Left hindlimb (tissue), 1 donor: ENCODE results near the gene VGLL4.
A peak's percentile ranks its signal among the peaks of the same experiment; 100 is the strongest.

Source experiments
- DNase-seq: peaks from one replicate; pipeline ENCODE4 v3.0.0-alpha.2; 2018

Gene VGLL4

DNA sequence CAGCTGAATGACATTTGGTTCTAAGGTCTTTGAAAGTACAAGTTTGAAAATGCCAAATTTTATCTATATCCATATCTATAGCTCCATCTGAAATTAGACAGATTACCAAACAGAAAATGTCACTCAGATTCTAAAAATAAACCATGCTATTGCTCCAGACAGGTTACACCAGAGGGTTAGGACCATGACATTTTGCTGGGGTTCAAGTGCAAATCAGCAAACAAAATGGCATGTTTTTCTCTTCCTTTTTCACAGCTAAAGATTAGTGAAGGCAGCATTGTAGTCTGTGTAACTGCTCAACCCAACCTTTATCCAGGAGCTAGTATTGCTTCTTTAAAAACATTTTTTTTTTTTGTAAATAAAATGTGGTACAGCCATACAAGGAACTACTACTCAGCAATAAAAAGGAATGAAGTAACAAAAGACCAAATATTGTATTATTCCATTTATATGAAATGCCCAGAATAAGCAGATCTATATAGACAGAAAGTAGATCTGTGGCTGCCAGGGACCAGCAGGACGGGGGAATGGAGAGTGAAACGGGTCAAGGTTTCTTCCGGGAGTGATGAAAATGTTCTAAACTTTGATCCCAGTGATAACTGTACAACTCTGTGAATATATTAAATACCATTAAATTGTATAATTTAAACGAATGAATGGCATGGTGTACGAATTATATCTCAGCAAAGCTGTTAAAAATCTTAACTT is 18.2 kb downstream of the VGLL4 start:
- no peak for DNase-seq

DNA sequence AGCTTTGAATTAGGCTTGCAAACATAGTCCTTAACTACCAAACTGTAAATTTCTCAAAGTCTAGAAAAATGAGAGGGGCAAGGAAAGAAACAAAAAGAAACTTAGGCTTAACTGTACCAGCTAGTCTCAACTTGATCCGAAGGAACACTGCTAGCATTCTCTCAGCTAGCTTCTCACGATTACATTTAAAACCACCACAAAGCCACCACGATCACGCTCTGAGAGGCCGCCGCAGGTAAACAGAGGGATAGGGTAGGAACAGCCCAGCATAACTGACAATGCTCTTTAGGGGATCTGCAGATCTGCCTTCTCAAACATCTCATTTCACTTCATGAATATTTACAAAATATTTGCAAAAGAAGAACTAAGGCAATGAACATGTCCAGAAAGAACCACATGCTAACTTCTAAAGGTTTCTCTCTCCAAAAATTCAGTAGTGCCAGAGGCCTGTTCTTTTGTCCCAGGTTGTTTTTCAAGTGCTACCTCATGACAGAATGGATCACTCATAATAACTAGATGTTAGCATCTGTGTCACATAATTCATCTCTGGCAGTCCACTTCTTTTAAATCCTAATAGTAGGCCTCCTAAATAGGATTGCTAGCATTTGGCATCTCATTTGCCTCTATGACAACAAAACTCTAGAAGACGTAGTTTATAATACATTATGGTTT is 18.9 kb downstream of the VGLL4 start:
- no peak for DNase-seq

DNA sequence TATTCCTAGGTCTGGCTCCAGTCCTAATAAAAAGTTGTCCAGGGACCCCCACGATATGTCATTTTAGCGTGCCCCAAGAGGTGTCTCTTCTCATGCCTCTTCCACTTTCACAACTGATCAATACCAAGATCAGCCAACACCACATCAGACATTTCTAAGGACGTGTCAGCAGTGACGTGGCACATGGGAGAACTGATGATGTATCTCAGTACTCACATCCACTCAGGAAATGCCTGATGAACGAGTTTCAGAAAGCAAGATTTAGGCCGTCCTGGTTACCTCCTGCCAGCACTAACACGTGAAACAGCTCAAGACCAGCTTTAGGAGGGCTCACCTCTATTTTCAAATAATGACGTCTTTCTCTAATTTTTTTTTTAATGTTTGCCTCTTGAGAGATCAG is 19.6 kb downstream of the VGLL4 start:
- DNase-seq, result no peak

DNA sequence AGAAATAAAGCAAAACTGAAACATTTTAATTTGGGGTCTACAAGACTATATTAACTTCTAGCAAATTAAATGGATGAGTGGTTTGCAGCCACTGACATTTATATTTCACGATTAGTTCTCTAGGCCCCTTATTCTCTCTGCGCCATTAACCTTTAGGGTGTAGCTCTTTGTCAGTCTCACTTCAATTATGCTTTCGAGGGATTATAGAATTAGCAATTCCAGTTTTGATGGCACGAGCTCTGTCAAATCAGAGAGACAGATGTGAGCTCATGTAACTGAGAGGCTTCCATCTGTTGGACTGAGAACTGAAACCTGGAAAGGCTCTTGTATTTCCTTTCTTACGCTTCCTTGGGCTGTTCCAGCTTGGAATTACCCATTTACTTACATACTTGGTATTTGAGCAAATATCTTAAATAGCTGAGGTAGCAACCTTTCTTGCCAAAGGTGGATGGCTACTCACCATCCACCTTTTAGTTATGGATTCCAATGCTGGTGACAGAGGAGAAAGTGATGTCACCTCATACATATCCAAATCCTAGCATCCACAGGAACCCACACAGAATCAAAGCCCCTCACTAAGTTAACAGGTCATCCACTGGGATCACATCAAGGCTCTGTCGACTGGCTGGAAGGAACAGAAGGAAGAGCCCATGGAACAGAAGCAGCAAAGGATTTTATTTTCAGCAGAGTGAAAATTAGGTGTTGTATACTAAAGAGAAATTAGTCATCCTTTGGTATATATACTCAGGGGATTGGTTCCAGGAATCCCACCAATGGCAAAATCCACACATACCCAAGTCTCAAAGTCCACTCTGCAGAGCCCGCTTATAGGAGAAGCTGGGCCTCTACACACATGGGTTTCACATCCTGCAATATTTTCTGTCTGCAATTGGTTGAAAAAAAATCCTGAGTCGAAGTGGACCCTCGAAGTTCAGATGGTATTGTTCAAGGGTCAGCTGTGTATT is 20.8 kb downstream of the VGLL4 start:
- DNase-seq, result no peak

DNA sequence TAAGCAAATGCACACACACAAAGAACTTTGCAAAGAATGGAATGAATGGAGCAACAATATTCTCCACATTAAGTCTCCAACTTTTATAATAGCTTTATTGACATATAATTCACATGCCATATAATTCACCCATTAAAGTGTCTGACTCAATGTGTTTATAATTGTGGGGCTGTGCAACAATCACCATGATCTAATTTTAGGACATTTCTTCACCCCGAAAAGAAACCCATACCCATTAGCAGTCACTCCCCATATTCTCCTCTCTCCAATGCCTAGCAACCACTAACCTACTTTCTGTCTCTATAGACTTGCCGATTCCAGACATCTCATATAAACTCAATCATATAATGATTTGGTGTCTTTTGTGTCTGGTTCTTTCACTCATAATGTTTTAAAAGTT is 22.6 kb downstream of the VGLL4 start:
- DNase-seq, result no peak

DNA sequence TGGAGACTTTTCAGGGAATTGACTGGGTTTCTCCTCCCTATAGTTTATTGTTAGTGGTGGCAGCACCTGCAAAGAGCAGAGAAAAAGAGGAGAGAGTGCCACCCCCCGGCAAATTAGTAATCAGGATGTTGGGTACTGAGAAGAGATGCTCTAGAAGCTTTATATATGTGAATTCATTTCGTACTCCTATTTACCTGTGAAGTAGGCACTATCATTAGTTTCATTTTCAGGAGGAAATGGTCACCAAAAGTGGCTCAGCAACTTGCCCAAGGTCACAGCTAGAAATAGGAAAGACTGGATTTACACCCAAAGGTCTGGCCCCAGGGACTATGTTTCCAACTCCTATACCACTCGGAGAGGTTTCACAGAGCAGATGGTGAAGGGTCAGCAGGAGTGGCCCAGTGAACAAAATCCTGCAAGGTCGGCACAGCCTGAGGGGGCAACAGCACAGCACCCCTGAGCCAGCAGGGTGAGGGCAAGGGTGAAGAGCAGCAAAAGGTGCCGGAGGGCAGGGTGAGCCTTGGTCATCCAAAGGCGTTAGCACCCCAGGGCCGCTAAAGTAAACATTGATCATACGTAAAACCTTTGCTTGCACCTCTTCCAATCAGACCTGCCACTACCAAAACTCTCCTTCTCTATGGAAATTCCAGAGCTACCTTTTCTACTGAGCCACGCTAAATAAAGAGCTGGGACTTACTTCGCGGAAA is 23.6 kb downstream of the VGLL4 start:
- DNase-seq, result no peak

DNA sequence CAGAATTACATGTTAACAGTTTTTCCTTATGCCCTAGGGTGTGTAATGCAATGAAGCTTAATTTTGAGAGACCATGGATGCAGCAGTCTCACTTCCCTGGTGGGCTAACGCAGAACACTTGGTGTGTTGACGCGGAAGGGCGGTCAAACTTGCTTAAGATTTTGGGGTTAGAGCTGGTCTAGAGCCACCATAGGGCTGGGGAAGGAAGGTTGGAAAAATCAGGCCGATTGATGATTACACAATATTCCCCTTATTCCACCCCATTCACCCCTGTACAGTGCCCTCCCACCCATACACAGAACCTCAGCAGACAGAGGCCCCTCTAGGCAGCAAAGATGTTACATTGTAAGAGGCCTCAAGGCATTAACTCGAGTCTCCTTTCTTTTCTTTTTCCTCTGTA is 24.3 kb downstream of the VGLL4 start:
- no peak for DNase-seq

DNA sequence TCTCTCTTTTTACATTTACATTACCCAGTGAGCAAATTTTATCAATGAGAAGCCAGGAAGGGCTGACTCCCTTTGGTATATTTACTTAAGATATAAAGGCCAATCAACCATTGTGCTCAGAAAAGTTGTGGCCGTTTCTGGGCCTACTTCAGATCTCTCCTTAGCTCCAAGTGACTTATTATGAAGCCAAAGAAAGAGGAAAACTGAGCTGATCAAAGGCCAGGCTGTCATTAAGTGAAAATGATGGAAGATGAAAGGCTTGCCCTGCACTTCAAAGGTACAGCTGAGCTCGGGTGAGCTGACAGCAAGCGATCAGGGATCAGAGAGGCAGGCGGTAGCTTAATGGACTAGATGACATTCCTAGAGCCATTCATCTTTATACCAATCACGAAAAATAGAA is 24.8 kb downstream of the VGLL4 start:
- DNase-seq, result no peak

DNA sequence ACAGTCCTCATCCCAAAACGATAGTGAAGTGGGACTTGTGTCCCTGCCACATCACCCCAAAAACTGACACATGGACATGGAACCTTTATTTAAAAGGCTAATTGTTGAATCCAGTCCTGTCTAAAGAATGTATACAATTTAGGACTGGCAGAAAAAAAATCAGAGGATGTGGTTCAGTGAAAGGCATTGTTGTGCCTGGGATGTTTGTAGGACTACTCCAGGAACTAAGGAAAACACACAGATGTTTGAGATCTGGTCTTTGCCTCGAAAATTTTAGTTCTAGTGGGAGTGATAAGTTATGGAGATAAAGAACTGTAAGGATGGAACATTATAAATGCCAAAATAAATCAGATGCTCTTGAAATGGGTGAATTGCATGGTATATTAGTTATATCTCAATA is 27.2 kb downstream of the VGLL4 start:
- DNase-seq, result no peak

DNA sequence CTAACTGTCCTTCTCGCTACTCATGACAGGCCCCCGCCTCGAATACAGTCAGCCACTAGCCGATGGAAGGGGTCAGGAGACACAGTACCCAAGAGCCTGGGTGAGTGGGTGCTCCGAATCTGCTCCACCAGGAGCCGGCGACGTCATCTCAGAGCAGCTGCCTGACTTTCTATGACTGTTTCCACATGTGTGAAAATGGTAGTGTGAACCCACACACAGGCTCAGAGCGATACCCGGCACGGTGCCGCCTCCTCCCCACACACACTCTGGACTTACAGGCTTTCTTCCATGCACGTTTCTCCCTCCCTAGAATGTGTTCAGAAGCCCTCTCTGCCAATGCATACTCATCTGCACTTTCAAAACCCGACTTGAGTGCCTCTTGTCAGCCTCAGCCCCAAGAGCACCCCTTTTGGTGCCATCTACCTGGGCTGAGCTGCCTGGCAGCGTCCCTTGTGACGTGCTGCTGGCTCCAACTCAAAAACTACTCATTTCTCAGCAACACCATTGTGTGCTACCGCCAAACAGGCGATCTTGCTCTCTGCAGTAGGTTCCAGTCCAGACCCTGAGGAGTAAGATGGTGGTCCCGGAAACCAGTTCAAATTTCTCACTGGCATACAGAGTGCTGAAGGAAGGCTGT is 29.7 kb downstream of the VGLL4 start:
- DNase-seq, result peak; percentile 42

DNA sequence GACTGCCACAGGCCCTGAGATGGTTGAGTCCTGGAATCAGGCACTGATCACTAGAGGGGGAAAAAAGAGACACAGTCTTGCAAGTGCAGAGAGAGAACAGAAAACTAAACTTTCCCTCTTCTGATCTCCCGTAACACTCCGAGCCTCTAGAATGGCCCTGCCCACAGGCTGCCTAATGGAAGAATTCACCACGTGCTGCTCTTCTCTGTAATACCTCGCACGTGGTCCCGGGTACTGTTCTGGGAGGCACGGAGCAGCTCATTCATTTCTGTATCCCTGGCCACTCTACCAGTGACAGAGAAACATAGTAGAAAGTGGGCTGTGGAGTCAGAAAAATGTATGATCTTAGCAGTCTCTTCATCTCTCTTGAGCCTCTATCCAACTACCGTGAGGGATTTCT is 30.4 kb downstream of the VGLL4 start:
- DNase-seq, result peak; percentile 51

DNA sequence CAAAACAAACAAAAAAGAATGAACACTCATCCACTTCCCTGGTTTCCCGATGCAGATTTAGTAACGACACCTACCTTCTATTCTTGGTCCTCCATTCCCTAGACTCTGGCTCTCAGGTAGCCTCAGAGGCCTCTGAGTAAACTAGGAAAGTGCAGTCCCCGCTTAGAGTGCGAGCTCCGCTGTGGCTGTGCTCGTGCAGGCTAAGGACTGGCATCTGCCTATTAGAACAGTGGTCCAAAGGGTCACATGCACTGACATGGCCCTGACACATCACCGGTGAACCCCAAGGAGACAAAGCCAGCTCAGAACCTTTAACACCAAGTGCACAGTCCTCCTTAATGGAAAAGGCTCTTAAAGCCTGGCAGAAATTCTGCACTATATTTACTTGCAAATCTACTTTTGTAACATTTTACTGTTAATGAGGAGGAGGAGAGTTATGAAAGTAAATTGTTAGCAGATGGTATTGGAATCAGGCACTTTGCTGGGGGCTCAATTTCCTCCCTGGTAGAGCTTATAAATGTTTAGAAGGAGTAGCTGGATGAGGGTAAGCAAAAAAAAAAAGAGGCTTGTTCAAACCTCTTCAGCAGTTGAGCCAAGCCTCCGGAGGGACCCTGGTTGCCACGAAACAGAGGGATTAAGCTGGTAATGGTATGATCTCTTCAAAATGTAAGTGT is 31.1 kb downstream of the VGLL4 start:
- DNase-seq, result no peak

DNA sequence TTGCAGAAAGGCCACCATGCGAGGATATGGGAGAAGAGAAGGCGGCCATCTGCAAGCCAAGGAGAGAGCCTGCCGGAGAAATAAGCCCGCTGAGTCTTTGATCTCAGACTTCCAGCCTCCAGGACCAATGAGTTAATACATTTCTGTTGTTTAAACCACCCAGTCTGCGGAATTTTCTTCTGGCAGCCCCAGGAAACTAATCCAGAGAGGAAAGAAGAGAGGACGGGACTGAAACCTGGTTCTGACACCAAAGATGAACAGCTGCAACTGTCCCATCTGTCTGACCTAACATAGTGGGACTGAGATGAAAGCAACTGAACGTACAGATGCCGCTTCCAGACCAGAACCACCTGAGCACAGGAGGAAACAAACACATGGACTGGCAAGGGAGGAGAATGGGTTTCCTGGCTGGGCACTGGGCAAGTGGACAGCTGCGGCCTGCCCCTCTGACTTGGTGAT is 32.3 kb downstream of the VGLL4 start:
- no peak for DNase-seq

DNA sequence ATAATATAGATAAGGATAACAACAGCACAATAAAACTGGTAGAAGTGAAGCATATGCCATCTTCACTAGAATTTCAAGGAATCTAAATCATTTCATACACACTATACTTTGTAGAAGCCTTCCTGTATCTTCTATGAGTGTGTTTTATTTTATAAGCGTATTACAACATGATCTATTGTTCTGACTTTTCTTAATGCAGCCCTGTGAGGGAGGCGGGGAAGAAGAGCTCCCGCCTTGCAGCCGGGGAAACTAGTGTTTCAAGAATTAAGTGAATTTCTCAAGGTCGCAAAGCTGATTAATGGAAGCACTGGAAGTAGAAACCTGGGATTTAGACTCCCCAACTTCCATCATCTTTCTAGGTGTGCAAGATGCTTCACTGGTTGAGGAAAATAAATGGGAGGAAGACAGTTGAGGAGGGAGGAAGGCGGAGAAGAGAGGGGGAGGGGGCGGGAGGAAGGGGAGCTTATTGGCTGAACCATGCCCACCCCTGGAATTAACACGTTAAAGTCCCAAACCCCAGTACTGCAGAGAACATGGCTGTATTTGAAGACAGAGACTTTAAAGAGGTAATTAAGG is 32.9 kb downstream of the VGLL4 start:
- no peak for DNase-seq

DNA sequence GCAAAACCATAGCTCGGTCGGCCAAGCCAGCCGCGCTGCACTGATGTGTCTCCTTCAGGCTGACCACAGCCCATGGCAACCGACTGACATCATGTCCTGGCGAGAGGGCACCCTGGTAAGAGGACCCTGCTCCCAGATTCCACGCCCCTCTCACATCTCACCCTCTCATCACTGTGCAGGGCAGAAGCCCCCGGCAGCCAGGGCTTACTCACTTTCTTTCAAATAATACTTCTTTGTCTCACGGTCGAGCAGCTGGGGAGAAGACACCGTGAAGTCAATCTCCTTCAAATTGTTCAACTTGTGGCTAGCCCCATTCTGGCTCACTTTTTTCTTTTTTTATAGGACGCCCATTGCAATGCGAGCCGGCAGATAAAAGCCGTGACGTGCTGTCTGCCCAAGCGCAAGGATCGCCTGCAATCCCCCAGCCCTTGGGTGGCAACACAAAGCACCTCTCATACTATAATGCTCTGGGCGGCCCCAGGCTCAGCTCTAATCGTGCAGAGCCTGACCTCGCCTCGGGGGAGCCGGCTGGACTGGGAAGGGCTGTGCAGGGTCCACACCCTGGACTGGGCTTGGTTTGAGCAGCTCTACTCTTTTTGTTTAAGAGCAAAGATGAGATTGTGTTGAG is 33.6 kb downstream of the VGLL4 start:
- DNase-seq, result peak; percentile 76

DNA sequence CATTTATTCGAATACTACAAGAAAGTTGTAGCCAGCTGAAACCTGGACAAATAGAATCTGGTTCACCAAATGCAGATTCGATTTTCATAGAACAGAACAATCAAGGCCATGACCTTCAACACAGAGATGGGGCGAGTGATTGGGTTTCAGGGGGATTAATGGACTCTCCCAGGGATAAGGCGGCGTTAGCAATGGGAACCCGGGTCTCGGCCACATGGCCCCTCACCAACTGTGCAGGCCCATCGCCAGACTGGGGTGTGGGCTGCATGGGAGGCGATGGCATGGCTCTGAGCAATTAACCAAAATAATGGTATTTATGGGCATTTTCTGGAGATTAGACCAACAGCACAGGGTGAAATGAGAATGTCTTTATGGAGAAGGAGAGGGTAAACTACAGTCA is 34.2 kb downstream of the VGLL4 start:
- no peak for DNase-seq

DNA sequence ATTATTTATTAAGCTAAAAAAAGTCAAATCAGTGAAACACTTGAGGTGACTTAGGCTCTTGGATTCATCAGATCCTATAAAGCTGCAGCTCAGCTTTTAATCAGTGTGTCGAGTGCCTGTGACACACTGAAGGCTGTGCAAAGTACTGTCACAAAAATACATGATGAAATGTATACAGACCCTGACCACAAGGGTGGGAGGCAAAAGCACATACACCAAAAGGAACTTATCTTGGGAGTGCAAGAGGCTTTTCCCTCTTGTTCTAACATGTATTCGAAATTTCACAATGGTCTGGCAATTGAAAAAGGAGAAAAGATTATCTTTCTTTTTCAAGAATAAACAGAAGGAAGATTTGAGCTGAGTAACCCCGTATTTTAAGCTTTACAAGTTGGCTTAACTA is 35.9 kb downstream of the VGLL4 start:
- no peak for DNase-seq

DNA sequence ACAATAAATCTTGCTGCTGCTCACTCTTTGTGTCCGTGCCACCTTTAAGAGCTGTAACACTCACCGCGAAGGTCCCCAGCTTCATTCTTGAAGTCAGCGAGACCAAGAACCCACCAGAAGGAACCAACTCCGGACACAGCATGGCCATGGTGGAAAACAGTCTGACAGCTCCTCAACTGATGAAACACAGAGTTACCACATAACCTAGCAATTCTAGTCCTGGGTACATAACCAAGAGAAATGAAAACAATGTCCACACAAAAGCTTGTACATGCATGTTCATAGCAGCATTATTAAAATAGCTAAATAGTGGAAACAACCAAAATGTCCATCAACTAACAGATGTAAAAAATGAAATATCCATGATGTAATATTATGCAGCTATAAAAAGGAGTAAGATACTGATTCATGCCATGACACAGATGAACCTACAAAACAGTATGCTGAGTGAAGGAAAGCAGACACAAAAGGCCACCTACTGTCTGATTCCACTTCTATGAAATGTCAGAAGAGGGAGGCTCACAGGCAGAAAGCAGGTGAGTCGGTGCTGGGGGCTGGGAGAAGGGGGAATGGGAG is 36.8 kb downstream of the VGLL4 start:
- DNase-seq, result no peak

DNA sequence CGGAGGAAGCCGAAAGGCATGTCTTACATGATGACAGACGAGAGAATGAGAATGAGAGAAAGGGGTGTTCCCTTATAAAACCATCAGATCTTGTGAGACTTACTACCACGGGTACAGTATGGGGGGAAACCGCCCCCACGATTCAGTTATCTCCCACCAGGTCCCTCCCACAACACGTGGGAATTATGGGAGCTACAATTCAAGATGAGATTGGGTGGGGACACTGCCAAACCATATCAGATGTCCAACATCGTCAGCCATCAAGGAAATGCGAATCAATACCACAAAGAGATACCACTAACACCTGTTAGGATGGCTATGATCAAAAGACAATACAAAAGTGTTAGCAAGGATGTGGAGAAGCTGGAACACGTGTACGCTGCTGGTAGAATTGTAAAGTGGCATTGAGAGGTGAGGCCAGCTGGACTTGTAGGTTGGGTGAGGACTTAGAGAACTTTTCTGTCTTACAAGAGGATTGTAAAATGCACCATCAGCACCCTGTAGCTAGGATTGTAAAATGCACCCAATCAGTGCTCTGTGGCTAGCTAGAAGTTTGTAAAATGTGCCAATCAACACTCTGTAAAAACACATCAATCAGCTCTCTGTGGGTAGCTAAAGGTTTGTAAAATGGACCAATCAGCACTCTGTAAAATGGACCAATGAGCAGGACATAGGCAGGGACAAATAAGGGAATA is 37.5 kb downstream of the VGLL4 start:
- DNase-seq, result no peak

DNA sequence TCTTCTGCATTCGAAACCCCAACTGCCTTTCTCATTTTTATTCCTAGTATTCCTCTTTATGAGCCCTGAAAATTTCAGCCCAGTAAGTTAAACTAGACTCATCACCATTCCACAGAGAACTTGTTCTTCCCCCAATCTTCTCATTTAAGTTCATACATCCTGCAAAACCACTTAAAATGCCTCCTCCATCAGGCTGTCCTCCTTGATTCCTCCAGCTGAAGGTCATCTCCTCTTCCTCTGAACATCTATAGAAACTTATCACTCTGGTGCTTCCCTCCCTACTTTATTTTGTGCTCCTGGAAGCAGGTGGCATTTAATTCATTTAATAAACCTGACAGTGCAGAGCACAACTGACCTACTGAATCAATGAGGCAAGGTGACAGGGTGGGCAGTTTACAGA is 38.3 kb downstream of the VGLL4 start:
- no peak for DNase-seq
